ENCODE measurements around the gene EFHB. TPM values are rescaled to one million over a fixed set of nuclear protein-coding genes. Genes with fewer than 3 reads are reported as not detected.

Gene EFHB
- total RNA-seq, 1 experiment from 2014 or later = 0.30 TPM

DNA sequence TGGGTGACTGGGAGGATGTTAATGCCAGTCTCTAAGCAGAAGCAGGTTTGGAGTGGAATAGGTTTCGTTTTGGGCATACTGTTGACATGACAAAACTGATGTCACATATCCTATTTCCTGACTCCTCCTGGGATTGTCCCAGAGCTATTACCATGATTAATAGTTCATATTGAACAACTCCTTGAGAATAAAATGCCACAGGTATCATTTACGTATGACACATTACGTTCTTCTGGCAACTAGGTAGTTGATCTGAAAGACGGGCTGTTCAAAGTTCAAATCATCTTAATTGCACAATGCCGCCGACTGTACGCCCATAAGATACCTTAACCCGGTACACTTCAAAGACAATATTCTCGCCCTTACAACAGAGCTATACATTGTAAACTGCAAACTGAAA is 11.5 kb upstream of the EFHB start:
- no peaks in the 10 kb centered on the region for H3K9me2 ChIP-seq (ENCODE audit: insufficient read depth)
- H3K79me2 ChIP-seq (ENCODE audit: insufficient read depth, low read length) = peaks cover 33% of the 10 kb centered on the region
- POLR2A ChIA-PET = no interaction called here
- H3K9me3 ChIP-seq (ENCODE audit: control insufficient read depth in 1 of 2, insufficient read depth in 1 of 2, low read depth in 1 of 2, low read length in 2 of 2) = no peaks in the 10 kb centered on the region
- DNase-seq (ENCODE audit: low read depth, low spot score) (no peak), ATAC-seq (no peak)
- no peaks in the 10 kb centered on the region for H3K27me3 ChIP-seq (ENCODE audit: insufficient read depth, low read length)
- BruUV-seq (replicated peaks) = no TSS peak
- no peak overlapping the region for H2AFZ ChIP-seq (ENCODE audit: low read depth, low read length, poor library complexity, severe bottlenecking)
- H3K27ac ChIP-seq (ENCODE audit: low read depth, low read length) = no peak overlapping the region
- CTCF ChIA-PET = no interaction called here
- H3K4me1 ChIP-seq (ENCODE audit: control insufficient read depth in 1 of 2, insufficient read depth in 2 of 2, low read length in 2 of 2) = peaks cover 7 to 14% of the 10 kb centered on the region in 2 experiments; a peak in 3 of 4 replicates
- peak overlapping the region; percentile 85 for H3K4me2 ChIP-seq (ENCODE audit: low read length)
- no peak overlapping the region for H3K9ac ChIP-seq (ENCODE audit: low read length)
- RAD21 ChIA-PET (ENCODE audit: low non-redundant PET in 1 of 2, low total read pairs in 2 of 2, uncharacterized antibody in 2 of 2, unreplicated experiment in 2 of 2) = no interaction called here
- H4K20me1 ChIP-seq (ENCODE audit: insufficient read depth) = peaks cover 4% of the 10 kb centered on the region; the same call in 1 of the 2 replicates
- no peaks in the 10 kb centered on the region for H3K36me3 ChIP-seq (ENCODE audit: control insufficient read depth in 1 of 2, insufficient read depth in 2 of 2, low read length in 2 of 2)
- H3K4me3 ChIP-seq (replicated peaks in 1 of 2; ENCODE audit: low read depth in 1 of 2, low read length in 2 of 2) = peak overlapping the region in 1 of 2 experiments; percentile 89; a peak in 1 of 4 replicates
- TF ChIP-seq POLR2A (IDR thresholded peaks at IDR 0.05; ENCODE audit: borderline replicate concordance, extremely low read depth, insufficient read depth, insufficient read length) = no peak
- TF ChIP-seq EGR1 (IDR thresholded peaks at IDR 0.05; ENCODE audit: low read depth) = no peak
- intact Hi-C loops (cut with micrococcal nuclease) = loop anchor here (5.0 kb wide), 1 partner anchor 242 kb away; the partner anchor contains the start of gene SGO1

- no peak overlapping the region for H3K4me2 ChIP-seq (ENCODE audit: low read length)
- no peaks in the 10 kb centered on the region for H3K79me2 ChIP-seq (ENCODE audit: insufficient read depth, low read length)
- no peaks in the 10 kb centered on the region for H3K27me3 ChIP-seq (ENCODE audit: insufficient read depth, low read length)
- CTCF ChIA-PET = no interaction called here
- no peak for TF ChIP-seq ZNF274 (IDR thresholded peaks at IDR 0.05; ENCODE audit: low read depth, low read length)
- no peak for TF ChIP-seq TCF7L2 (IDR thresholded peaks at IDR 0.05; ENCODE audit: borderline replicate concordance, extremely low read depth, insufficient read depth, insufficient read length)
- TF ChIP-seq, protein P1, sequence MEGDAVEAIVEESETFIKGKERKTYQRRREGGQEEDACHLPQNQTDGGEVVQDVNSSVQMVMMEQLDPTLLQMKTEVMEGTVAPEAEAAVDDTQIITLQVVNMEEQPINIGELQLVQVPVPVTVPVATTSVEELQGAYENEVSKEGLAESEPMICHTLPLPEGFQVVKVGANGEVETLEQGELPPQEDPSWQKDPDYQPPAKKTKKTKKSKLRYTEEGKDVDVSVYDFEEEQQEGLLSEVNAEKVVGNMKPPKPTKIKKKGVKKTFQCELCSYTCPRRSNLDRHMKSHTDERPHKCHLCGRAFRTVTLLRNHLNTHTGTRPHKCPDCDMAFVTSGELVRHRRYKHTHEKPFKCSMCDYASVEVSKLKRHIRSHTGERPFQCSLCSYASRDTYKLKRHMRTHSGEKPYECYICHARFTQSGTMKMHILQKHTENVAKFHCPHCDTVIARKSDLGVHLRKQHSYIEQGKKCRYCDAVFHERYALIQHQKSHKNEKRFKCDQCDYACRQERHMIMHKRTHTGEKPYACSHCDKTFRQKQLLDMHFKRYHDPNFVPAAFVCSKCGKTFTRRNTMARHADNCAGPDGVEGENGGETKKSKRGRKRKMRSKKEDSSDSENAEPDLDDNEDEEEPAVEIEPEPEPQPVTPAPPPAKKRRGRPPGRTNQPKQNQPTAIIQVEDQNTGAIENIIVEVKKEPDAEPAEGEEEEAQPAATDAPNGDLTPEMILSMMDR (IDR thresholded peaks at IDR 0.05 in 2 of 3, conservative IDR thresholded peaks at IDR 0.05 in 1 of 3; ENCODE audit: borderline replicate concordance in 1 of 3, insufficient read depth in 1 of 3, low read depth in 2 of 3, low read length in 2 of 3) = no peak
- no peak for TF ChIP-seq POLR2AphosphoS5 (IDR thresholded peaks at IDR 0.05; ENCODE audit: low read depth, low read length)
- no TSS peak for BruUV-seq (replicated peaks)
- H4K20me1 ChIP-seq (ENCODE audit: insufficient read depth) = no peaks in the 10 kb centered on the region
- POLR2A ChIA-PET = no interaction called here
- ATAC-seq = no peak
- DNase-seq (ENCODE audit: low read depth, low spot score) = no peak
- no peak overlapping the region for H2AFZ ChIP-seq (ENCODE audit: low read depth, low read length, poor library complexity, severe bottlenecking)
- H3K4me1 ChIP-seq (ENCODE audit: control insufficient read depth in 1 of 2, insufficient read depth in 2 of 2, low read length in 2 of 2) = no peaks in the 10 kb centered on the region
- H3K4me3 ChIP-seq (replicated peaks in 1 of 2; ENCODE audit: low read depth in 1 of 2, low read length in 2 of 2) = no peak overlapping the region
- H3K9me2 ChIP-seq (ENCODE audit: insufficient read depth) = no peaks in the 10 kb centered on the region
- no peak overlapping the region for H3K9ac ChIP-seq (ENCODE audit: low read length)
- no peak overlapping the region for H3K27ac ChIP-seq (ENCODE audit: low read depth, low read length)
- RAD21 ChIA-PET (ENCODE audit: low non-redundant PET in 1 of 2, low total read pairs in 2 of 2, uncharacterized antibody in 2 of 2, unreplicated experiment in 2 of 2) = no interaction called here
- H3K9me3 ChIP-seq (ENCODE audit: control insufficient read depth in 1 of 2, insufficient read depth in 1 of 2, low read depth in 1 of 2, low read length in 2 of 2) = no peaks in the 10 kb centered on the region
- H3K36me3 ChIP-seq (ENCODE audit: control insufficient read depth in 1 of 2, insufficient read depth in 2 of 2, low read length in 2 of 2) = no peaks in the 10 kb centered on the region
- intact Hi-C loops (cut with micrococcal nuclease) = no loop called here
Observed at GRCh38 chr3:19940643-19941042, 6.6 kb upstream of the EFHB start.
